Keratinocyte (primary cell): ENCODE measurements around the gene PHF14. TPM values are rescaled to one million over a fixed set of nuclear protein-coding genes. Genes with fewer than 3 reads are reported as not detected.

ENCODE experiments used
- DNase-seq: peaks from one replicate; pipeline ENCODE4 v3.0.0-alpha.2; 2011; ENCODE audit warnings: low read depth, missing footprints, low spot score
- FAIRE-seq: peaks from 2 replicates; lab custom pipeline; 2011; peaks lifted over from hg19 to GRCh38; lab: Jason Lieb, UNC
- H2AFZ ChIP-seq: 2 replicates; pipeline ENCODE4 v1.6.0; 2012; ENCODE audit warnings: low read length, control low read depth, inconsistent platforms; ENCODE audit not compliant: control insufficient read depth
- H3K27ac ChIP-seq: 2 replicates; pipeline ENCODE4 v1.5.1; 2011; ENCODE audit warnings: low read length; ENCODE audit not compliant: control insufficient read depth, insufficient read depth
- H3K27me3 ChIP-seq: 3 replicates; pipeline ENCODE4 v1.6.0; 2011; ENCODE audit warnings: low read length; ENCODE audit not compliant: control insufficient read depth, insufficient read depth; ENCODE audit errors: extremely low read depth
- H3K36me3 ChIP-seq, 2 experiments: 2 replicates in 1 of 2; 3 replicates in 1 of 2; pipeline ENCODE4 v1.5.1; 2011; ENCODE audit warnings: low read length in 2 of 2, mild to moderate bottlenecking in 1 of 2; ENCODE audit not compliant: control insufficient read depth in 2 of 2, insufficient read depth in 2 of 2; ENCODE audit errors: extremely low read depth in 1 of 2
- H3K4me1 ChIP-seq: 3 replicates; pipeline ENCODE4 v1.5.1; 2011; ENCODE audit warnings: low read length; ENCODE audit not compliant: control insufficient read depth, insufficient read depth; ENCODE audit errors: extremely low read depth
- H3K4me2 ChIP-seq: 3 replicates; pipeline ENCODE4 v1.6.0; 2011; ENCODE audit warnings: low read depth, low read length; ENCODE audit not compliant: control insufficient read depth, insufficient read depth; ENCODE audit errors: extremely low read depth
- H3K4me3 ChIP-seq, 3 experiments: fragments of 200-600 bp in 1 of 3; sonication (generic) in 1 of 3; 2 replicates in 2 of 3; 3 replicates in 1 of 3; pipeline ENCODE4 v1.5.1; 2011 to 2016; ENCODE audit warnings: low read length in 3 of 3, mild to moderate bottlenecking in 3 of 3, control low read depth in 2 of 3, inconsistent platforms in 1 of 3, low read depth in 1 of 3, mixed read lengths in 1 of 3, mixed run types in 1 of 3, moderate library complexity in 1 of 3; ENCODE audit not compliant: control insufficient read depth in 2 of 3, insufficient read depth in 2 of 3; ENCODE audit errors: extremely low read depth in 1 of 3
- H3K79me2 ChIP-seq: 2 replicates; pipeline ENCODE4 v1.6.0; 2012; ENCODE audit warnings: low read length; ENCODE audit not compliant: control insufficient read depth, insufficient read depth
- H3K9ac ChIP-seq: 3 replicates; pipeline ENCODE4 v1.6.0; 2011; ENCODE audit warnings: low read length; ENCODE audit not compliant: control insufficient read depth, insufficient read depth; ENCODE audit errors: extremely low read depth
- H3K9me1 ChIP-seq: 3 replicates; pipeline ENCODE4 v1.6.0; 2011; ENCODE audit warnings: low read length; ENCODE audit not compliant: control insufficient read depth, insufficient read depth; ENCODE audit errors: extremely low read depth
- H3K9me3 ChIP-seq: 2 replicates; pipeline ENCODE4 v1.5.1; 2012; ENCODE audit warnings: low read depth, low read length; ENCODE audit not compliant: control insufficient read depth
- H4K20me1 ChIP-seq: 3 replicates; pipeline ENCODE4 v1.6.0; 2011; ENCODE audit warnings: low read length; ENCODE audit not compliant: control insufficient read depth, insufficient read depth; ENCODE audit errors: extremely low read depth
- EZH2 ChIP-seq: IDR thresholded peaks from one replicate; pipeline ENCODE4 v1.6.1; 2012; ENCODE audit warnings: inconsistent platforms, mild to moderate bottlenecking, low read length, moderate library complexity
- dilution Hi-C: fragments of 300-500 bp; cut with MboI; formaldehyde crosslinking; loops from one replicate; pipeline ENCODE4 v1.7.0; 2020; ENCODE audit warnings: low sequenced_read_pairs; ENCODE audit not compliant: extremely low pct_ligation_motif_present
- polyA plus RNA-seq, 5 experiments: library from polyadenylated mRNA; depleted of rRNA in 3 of 5; stranded (reverse) in 3 of 5; stranded (forward) in 1 of 5; unstranded in 1 of 5; fragments of >200 nt; gene quantifications; 1 replicate in 1 of 5; 2 replicates in 3 of 5; 3 replicates in 1 of 5; pipeline versions ENCODE4 v1.2.1 to v1.2.3, GENCODE V29; 2011 to 2012; ENCODE audit warnings: missing spikeins in 2 of 5, low read depth in 1 of 5, low replicate concordance in 1 of 5
- TF ChIP-seq, protein P1 (sequence below), 3 experiments: IDR thresholded peaks in 1 of 3; conservative IDR thresholded peaks in 1 of 3; optimal IDR thresholded peaks in 1 of 3; 2 replicates in 2 of 3; 3 replicates in 1 of 3; pipeline versions ENCODE3 to v1.5.1; 2011; ENCODE audit warnings: low read length in 3 of 3, mild to moderate bottlenecking in 3 of 3, moderate library complexity in 2 of 3, control low read depth in 1 of 3, inconsistent platforms in 1 of 3; ENCODE audit not compliant: insufficient read depth in 2 of 3; ENCODE audit errors: extremely low read depth in 1 of 3

PHF14 gene
- polyA plus RNA-seq, 1 donor (not counting 4 experiments of a cell fraction or from before 2014, with no cell fraction given): 16.9 TPM

- no peak overlapping the region for H2AFZ ChIP-seq
- no peak overlapping the region for H3K9ac ChIP-seq
- H3K4me2 ChIP-seq: no peak overlapping the region
- dilution Hi-C loops: no loop called here
- no peak overlapping the region for H3K4me3 ChIP-seq
- H3K9me3 ChIP-seq: no peaks in the 10 kb centered on the region
- no peak overlapping the region for H3K27ac ChIP-seq
- H3K4me1 ChIP-seq: peaks cover 5% of the 10 kb centered on the region
- H4K20me1 ChIP-seq: peaks cover under 1% of the 10 kb centered on the region
- no peaks in the 10 kb centered on the region for H3K9me1 ChIP-seq
- H3K79me2 ChIP-seq: peaks cover 30% of the 10 kb centered on the region
- TF ChIP-seq, protein P1, sequence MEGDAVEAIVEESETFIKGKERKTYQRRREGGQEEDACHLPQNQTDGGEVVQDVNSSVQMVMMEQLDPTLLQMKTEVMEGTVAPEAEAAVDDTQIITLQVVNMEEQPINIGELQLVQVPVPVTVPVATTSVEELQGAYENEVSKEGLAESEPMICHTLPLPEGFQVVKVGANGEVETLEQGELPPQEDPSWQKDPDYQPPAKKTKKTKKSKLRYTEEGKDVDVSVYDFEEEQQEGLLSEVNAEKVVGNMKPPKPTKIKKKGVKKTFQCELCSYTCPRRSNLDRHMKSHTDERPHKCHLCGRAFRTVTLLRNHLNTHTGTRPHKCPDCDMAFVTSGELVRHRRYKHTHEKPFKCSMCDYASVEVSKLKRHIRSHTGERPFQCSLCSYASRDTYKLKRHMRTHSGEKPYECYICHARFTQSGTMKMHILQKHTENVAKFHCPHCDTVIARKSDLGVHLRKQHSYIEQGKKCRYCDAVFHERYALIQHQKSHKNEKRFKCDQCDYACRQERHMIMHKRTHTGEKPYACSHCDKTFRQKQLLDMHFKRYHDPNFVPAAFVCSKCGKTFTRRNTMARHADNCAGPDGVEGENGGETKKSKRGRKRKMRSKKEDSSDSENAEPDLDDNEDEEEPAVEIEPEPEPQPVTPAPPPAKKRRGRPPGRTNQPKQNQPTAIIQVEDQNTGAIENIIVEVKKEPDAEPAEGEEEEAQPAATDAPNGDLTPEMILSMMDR (optimal IDR thresholded peaks at IDR 0.05 in 1 of 3, IDR thresholded peaks at IDR 0.05 in 1 of 3, conservative IDR thresholded peaks at IDR 0.05 in 1 of 3; ENCODE audit: extremely low read depth in 1 of 3, insufficient read depth in 2 of 3, low read length in 3 of 3): no peak
- TF ChIP-seq EZH2: no peak
- FAIRE-seq (no peak), DNase-seq (no peak)
- H3K36me3 ChIP-seq: peaks cover 5 to 8% of the 10 kb centered on the region in 2 experiments
- no peaks in the 10 kb centered on the region for H3K27me3 ChIP-seq
Measured at GRCh38 chr7:10934292-10934691, 39.4 kb upstream of the PHF14 start.

DNA sequence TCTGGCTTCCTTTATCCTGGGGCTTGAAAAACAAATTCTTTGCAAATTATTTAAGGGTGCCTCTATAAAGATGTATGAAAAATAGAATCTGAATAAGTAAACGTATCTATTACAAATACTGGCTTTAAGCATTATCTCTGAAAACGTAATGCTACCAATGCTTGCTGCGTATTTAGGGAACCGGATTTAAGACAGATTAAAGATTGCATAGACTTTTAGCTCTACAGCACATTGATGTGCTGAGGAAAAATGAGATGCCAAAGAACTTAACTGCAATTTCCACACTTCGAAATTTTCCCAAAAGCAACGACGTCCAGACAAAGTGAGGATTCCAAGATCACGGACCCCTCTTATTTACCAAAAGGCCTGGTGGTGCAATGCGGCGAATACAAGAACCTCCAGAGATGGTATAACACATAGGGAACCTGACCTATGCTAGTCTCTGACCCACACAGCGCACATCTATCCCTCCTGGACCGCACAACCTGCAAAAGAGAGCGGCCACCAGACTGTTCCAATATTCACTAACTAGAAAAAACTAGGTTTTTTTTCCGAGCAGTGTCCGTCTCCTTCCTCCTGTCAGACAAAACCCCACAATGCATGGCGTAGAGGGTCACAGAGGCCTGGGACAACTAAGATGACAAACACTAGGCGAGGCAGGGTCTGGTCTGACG lies 34.3 kb upstream of the PHF14 start:
- no peak for FAIRE-seq

More for the DNA sequence above, 34.3 kb upstream of the PHF14 start:
- no peaks in the 10 kb centered on the region for H3K9me1 ChIP-seq
- peaks cover 38% of the 10 kb centered on the region for H3K79me2 ChIP-seq
- peak overlapping the region; percentile 97 for H3K9ac ChIP-seq
- peaks cover 2 to 4% of the 10 kb centered on the region in 2 experiments for H3K36me3 ChIP-seq
- H2AFZ ChIP-seq: peak overlapping the region; percentile 96
- TF ChIP-seq, protein P1 (optimal IDR thresholded peaks at IDR 0.05 in 1 of 3, IDR thresholded peaks at IDR 0.05 in 1 of 3, conservative IDR thresholded peaks at IDR 0.05 in 1 of 3; ENCODE audit: extremely low read depth in 1 of 3, insufficient read depth in 2 of 3, low read length in 3 of 3): no peak
- TF ChIP-seq EZH2: no peak
- no peaks in the 10 kb centered on the region for H3K27me3 ChIP-seq
- no peaks in the 10 kb centered on the region for H3K9me3 ChIP-seq
- H4K20me1 ChIP-seq: peaks cover 3% of the 10 kb centered on the region
- H3K4me2 ChIP-seq: peak overlapping the region; percentile 99
- H3K4me3 ChIP-seq: peak overlapping the region; percentile 84 to 98 (median 98)
- peaks cover 9% of the 10 kb centered on the region for H3K4me1 ChIP-seq
- dilution Hi-C loops: no loop called here
- peak overlapping the region; percentile 98 for H3K27ac ChIP-seq
- DNase-seq: no peak
